HG03575 (cell line): ENCODE data around the gene PHRF1.

Experiments
- ATAC-seq: cut with Tn5 transposase; IDR thresholded peaks from one replicate; pipeline ENCODE4 v1.9.1; 2021; ENCODE audit not compliant: unreplicated experiment, insufficient number of reproducible peaks, low FRiP score; ENCODE audit errors: extremely low read depth

Gene PHRF1

DNA sequence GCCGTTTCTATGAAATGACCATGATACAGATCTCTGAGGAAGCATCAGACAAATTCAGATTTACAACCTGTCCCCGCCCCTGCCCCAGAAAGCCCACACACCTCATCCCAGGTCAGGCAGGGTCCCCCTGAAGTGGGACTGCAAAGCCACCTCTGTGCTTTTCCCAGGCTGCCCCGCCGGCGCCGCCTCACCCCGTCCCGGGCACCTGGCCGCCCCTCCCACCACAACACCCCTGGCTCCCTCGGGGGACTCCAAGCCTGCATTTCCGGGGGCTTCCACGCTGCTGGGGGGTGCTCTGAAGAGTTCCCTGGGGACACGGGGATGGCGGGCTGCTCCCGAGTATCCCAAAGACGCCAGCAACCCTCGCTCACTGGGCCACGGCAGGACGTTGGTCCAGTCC is 84.0 kb downstream of the PHRF1 start:
- no peak for ATAC-seq

DNA sequence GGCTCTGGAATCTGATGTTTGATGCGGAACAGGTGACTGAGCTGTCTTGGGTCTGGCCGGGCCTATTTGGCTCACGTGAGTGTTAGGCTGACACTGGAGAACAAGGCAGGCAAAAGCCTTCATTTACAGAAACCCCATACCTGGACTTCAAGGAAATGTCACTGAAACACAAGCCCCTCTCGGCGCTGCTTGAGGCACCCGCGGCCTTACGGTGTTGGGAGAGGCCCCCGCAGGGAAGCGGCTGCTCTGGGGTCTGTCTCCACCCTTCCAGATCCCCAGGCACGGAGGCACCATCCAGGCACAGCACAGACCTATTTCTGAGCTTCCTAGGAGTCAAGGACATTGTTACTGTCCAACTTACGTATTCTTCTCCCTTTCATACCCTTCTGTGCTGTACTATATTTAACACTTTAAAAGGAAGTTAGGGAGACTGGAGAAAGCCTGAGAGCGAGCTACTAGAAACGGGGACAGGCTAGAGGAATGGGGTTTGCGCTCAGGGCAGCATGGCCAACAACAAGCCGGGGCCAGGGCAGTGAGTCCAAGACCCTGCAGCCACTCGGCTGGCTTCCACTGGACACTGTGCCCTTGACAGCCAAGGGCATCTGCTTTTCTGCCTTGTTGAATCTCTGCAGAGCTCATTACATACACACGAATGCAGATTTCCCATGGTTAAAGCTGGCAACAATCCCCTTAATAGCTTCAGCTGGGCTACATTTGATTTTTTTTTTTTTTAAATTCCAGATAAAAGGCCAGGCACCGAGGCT is 84.6 kb downstream of the PHRF1 start:
- ATAC-seq = no peak
